GM21723 (cell line): ENCODE results near the gene CCDC88C.
"Not testable (repeated sequence)": the region's sequence is repeated elsewhere in the genome, so short reads cannot be mapped to it uniquely, and the experiment has no call there.

Source experiments
- ATAC-seq: cut with Tn5 transposase; IDR thresholded peaks from one replicate; pipeline ENCODE4 v1.9.1; 2021; ENCODE audit warnings: mild to moderate bottlenecking, moderate library complexity; ENCODE audit not compliant: unreplicated experiment

Gene CCDC88C

GRCh38 chr14:91418387-91419043 is 895 bp upstream of the CCDC88C start:
- ATAC-seq, result peak; percentile 23

DNA sequence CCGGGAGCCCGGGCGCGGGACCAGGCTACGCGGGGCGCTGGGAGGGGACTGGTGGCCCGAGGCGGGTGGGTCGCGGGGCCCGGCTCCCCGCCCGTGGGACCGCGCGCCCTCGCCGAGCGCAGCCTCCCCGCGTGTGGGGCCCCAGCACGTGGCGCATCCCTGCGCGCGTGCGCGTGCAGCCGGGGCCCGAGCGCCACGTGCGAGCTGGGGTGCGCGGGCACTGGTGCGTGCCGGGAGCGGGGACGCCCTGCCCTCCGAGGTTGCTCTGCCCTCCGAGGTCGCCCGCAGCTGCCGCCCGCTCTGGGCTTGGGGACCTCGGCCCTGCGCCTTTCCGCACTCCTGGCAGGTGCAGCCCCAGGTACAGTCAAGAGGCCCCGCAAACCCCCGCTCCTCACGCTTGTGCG is 365 bp upstream of the CCDC88C start:
- peak; percentile 32 for ATAC-seq

- ATAC-seq, result no peak
Observed at GRCh38 chr14:91416744-91417119, 888 bp downstream of the CCDC88C start.

GRCh38 chr14:91415794-91416743 is 1.6 kb downstream of the CCDC88C start:
- peak; percentile 58 for ATAC-seq

GRCh38 chr14:91414475-91414833 is 3.2 kb downstream of the CCDC88C start:
- no peak for ATAC-seq

DNA sequence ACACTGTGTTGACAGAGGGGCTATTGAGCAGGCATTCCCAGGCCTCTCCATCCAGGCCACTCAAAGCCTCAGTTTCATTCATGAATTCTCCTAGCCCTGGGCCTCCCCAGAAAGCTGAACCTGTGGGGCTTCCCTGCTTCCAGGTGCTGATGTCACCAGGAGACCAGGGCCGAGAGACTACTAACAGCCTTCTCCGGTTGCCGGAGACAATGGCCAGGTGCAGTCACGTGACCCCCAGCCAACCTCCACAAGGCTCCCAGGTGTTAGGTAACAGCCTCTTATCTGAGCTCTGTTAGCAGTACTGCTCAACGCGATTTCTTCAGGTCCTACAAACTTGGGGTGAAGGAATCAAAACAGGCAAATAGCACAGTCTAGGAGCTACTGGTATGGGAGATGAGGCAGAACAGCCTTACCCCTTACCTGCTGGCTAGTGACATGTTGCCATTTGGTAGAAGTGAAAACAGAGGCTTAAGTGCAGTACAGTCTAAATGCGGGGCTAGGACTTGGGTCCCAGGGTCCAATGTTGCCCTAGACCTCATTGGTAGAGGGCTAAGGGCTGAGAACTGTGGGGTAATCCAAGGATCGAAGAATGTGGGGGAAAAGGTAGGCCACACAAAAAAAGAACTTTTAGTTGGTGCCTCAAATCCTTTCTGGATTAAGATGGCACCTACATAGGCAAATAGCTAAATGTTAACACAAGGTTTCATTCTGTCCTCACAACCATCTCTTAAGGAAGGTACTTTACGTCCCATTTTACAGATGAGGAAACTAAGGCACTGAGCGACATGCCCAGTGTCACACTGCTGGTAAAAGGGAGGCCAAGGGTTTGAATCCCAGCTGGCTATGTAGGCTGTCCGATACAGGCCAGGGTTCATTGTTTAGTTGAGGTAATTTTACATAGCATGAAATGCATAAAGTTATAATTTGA is 3.8 kb downstream of the CCDC88C start:
- ATAC-seq, result no peak

- ATAC-seq, result no peak
Observed at GRCh38 chr14:91412939-91413338, 4.7 kb downstream of the CCDC88C start.

DNA sequence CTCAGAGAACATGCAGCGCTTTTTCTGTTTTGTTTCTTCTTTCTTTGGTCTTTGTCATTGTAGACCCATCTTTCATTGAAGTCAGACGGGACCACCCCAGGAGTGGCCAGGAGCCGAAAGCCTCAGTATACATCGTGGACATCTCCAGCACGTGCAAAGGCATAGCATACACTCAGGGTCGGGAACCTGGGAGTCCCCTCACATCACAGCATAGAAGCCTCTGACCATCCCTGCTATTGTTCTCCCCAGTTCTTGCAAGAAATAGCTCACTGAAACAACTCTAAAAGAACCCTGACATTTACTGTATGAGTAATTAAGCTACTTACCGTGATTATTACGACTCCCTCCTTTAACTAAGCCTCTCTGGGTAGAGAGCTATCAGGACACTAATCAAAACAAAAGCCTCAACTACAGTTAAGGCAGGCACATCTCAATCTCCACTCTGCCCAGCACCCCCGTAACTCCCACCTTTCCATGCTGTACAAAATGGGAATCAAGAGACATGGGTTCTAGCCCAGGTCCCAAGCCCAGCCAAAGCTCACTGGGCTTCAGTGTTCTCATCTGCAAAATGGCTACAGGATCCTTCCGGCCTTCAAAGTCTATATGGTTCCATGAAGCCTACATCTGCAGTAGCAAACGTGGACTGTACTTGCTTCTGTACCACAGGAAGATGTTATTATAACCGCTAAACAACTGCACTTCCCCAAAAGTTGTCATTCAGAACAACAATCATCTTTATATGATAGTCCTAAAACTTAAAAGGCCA is 6.7 kb downstream of the CCDC88C start:
- peak; percentile 42 for ATAC-seq

DNA sequence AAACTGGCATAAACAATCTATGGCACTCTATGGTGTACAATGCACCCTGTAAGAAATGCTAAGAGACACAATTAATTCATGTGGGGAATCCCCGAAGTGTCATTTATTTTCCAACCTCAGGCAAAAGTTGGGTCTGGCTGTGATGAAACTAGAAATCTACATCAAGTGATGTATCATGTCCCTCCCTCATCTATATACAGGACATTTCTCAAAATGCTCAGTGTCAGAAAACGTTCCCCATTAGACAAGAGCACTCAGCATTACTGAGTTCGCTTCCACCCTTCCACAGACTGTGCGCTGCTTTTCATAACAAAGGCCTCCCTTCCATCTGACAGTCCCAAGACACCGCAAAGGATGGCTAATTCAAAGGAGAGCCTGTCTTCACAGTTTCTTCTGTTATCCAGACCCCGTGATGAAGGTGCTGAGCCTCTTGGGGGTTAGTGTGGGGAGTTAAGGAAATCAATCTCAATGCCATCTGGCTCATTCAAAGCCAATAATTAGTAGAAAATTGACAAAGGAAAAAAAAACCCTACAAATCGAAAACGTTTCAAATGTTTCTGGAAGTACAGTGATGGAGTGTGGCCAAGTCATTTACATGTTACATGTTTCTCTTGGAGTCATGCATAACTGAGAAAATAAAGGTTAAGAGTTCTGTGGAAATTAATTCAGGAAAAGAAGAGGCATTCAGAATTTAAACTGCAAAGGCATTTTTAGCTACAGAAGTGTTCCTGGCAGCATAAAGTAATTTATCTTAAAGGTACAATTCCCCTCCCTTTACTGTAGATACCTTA is 7.5 kb downstream of the CCDC88C start:
- no peak for ATAC-seq

- not testable (repeated sequence) for ATAC-seq
Observed at GRCh38 chr14:91409240-91409639, 8.4 kb downstream of the CCDC88C start.

DNA sequence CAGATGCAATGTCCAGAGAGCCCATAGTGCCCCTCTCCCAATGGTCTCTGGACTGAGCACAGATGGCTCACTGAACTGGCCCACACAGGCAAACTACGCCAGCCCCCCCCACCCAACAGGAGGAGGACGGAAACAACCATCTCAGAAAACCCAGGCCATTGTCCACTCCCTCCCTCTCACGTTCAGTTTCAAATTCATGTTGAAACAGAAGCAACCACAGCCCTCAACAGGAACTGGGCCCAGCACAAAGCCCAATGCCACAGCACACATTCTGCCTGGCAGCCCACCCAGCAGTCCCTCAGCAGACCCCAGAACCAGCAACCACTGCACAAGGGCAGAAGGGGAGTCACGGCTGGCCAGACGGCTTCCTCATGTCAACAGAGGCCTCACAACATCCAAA is 10.6 kb downstream of the CCDC88C start:
- ATAC-seq, result no peak

- no peak for ATAC-seq
Observed at GRCh38 chr14:91406451-91406850, 11.2 kb downstream of the CCDC88C start.

GRCh38 chr14:91405724-91406435 is 11.7 kb downstream of the CCDC88C start:
- no peak for ATAC-seq

DNA sequence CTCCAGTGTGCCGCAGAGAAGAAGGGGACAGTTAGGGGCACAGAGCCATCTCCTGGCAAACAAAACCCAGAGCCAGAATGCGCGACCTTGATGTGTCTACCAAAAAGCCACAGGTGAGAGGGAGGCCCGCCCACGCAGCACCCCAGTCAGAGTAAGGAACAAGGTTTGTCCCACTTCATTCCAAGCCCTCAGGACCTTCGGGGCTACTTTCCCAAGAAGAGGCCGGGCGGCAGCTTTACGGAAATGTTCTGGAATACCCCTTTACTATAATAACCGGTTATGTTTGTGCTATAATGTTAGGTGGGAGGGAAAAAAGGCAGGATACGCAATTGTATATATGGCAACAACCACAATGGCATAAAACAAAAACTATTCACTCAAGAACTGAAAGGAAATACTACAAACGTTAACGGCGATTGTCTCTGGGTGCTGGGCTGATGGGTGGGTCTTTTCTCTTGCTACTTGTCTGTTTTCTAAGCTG is 12.3 kb downstream of the CCDC88C start:
- ATAC-seq, result no peak

DNA sequence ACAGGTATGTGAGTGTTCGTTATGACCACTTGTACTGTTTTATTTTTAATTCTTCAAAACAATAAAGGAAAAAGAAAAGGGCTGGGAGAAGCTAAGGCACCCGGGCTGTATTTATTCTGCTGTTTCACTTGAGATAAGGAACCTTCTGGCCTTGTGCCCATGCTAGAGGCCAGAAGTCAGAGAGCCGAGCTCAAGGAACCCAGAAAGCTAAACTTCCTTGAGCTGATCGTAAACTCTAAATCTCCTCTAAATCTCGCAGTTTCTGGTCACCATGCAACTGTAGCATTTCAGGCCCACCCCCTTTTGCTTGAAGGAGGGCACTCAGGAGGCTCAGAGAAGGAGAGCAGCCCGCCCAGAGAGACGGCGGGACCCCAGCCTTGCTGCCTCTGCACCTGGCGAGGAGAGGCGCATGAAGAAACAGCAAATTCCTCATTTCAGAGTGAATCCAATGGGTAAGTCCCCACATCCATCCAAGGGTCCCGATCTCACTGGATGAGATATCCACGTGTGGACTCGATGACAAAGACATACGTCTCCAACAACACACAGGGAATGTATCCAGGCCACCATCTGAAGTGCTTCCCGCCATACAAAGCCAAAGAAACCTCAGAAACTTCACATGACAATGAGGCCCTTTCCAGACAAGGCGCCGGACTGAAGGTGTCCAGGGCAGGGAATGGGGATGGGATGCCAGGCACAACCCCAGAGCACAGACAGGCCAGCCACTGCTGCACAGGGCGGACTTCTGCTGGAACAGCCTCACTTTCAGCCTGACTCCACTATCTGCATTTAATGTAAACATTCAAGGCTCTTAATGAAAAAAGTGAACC is 14.6 kb downstream of the CCDC88C start:
- ATAC-seq, result no peak

GRCh38 chr14:91402348-91402747 is 15.3 kb downstream of the CCDC88C start:
- no peak for ATAC-seq

- ATAC-seq, result no peak
Observed at GRCh38 chr14:91401751-91402150, 15.9 kb downstream of the CCDC88C start.

- no peak for ATAC-seq
Observed at GRCh38 chr14:91400696-91401095, 16.9 kb downstream of the CCDC88C start.
